PC-9 (cell line): ENCODE data around the gene TBCC. TPM values are rescaled to one million over a fixed set of nuclear protein-coding genes. Genes with fewer than 3 reads are reported as not detected.
A peak's percentile ranks its signal among the peaks of the same experiment; 100 is the strongest.

ENCODE experiments used
- BruUV-seq: library from RNA; stranded (reverse); fragments of 400-500 nt; replicated peaks from 2 replicates; lab custom pipeline; 2021; lab: Mats Ljungman, UMichigan
- CTCF ChIA-PET: fragments of 300-600 bp; sonication (Branson Sonifier 250); formaldehyde crosslinking; loops from one replicate; lab custom pipeline; 2022; ENCODE audit warnings: antibody characterized with exemption; lab: Charles Lee
- POLR2A ChIA-PET: fragments of 300-600 bp; sonication (Branson Sonifier 250); formaldehyde crosslinking; loops from one replicate; lab custom pipeline; 2022; ENCODE audit warnings: antibody characterized with exemption; ENCODE audit not compliant: unreplicated experiment; lab: Charles Lee
- DNase-seq, 2 experiments: peaks; one replicate each; pipeline versions ENCODE4 v3.0.0 to v3.0.0-alpha.2; 2015 to 2022; ENCODE audit warnings: mixed read lengths in 1 of 2
- H2AFZ ChIP-seq: fragments of 200-600 bp; sonication (generic); 2 replicates; pipeline ENCODE4 v1.8.1; 2017; ENCODE audit warnings: antibody characterized with exemption
- H3F3A ChIP-seq: fragments of 200-600 bp; sonication (generic); 2 replicates; pipeline ENCODE4 v1.8.1; 2017; ENCODE audit warnings: antibody characterized with exemption, mild to moderate bottlenecking, low read depth; ENCODE audit not compliant: insufficient read depth
- H3K27ac ChIP-seq: fragments of 200-600 bp; sonication (generic); 2 replicates; pipeline ENCODE4 v1.6.1; 2016; ENCODE audit warnings: mixed run types
- H3K27me3 ChIP-seq: fragments of 200-600 bp; sonication (generic); 2 replicates; pipeline ENCODE4 v1.6.1; 2016; ENCODE audit warnings: low read depth, mixed run types; ENCODE audit not compliant: insufficient read depth
- H3K36me3 ChIP-seq: fragments of 200-600 bp; sonication (generic); 2 replicates; pipeline ENCODE4 v1.6.1; 2016; ENCODE audit warnings: low read depth, mixed run types
- H3K4me1 ChIP-seq: fragments of 200-600 bp; sonication (generic); replicated peaks from 2 replicates; pipeline ENCODE4 v1.6.1; 2016; ENCODE audit warnings: mixed run types; ENCODE audit not compliant: insufficient read depth
- H3K4me2 ChIP-seq: fragments of 200-600 bp; sonication (generic); 2 replicates; pipeline ENCODE4 v1.6.1; 2017; ENCODE audit warnings: mixed run types
- H3K4me3 ChIP-seq: fragments of 200-600 bp; sonication (generic); 2 replicates; pipeline ENCODE4 v1.6.1; 2016; ENCODE audit warnings: mixed run types
- H3K79me2 ChIP-seq: fragments of 200-600 bp; sonication (generic); 2 replicates; pipeline ENCODE4 v1.6.1; 2017; ENCODE audit warnings: low read depth, mixed run types
- H3K9me2 ChIP-seq: fragments of 200-600 bp; sonication (generic); 2 replicates; pipeline ENCODE4 v1.8.1; 2017; ENCODE audit warnings: mild to moderate bottlenecking; ENCODE audit not compliant: insufficient read depth
- H3K9me3 ChIP-seq: fragments of 200-600 bp; sonication (generic); 2 replicates; pipeline ENCODE4 v1.8.1; 2016; ENCODE audit warnings: low read depth; ENCODE audit not compliant: insufficient read depth
- H4K20me1 ChIP-seq: fragments of 200-600 bp; sonication (generic); 2 replicates; pipeline ENCODE4 v1.8.1; 2017; ENCODE audit not compliant: insufficient read depth
- EZH2 ChIP-seq: fragments of 200-600 bp; sonication (generic); IDR thresholded peaks from 2 replicates; pipeline ENCODE4 v1.8.0; 2017; ENCODE audit warnings: antibody characterized with exemption, low read depth
- intact Hi-C: fragments of 100-400 bp; cut with micrococcal nuclease; formaldehyde crosslinking; loops from one replicate; pipeline ENCODE4 v1.10.0; 2022; ENCODE audit not compliant: unreplicated experiment
- total RNA-seq: library from RNA; stranded (reverse); gene quantifications from 2 replicates; pipeline ENCODE4 v1.2.3, GENCODE V29; 2021
- TF ChIP-seq, protein P1 (sequence below): fragments of 200-600 bp; sonication (generic); conservative IDR thresholded peaks from 2 replicates; pipeline ENCODE4 v1.6.1; 2017; ENCODE audit warnings: mixed run types, antibody characterized with exemption, mild to moderate bottlenecking, moderate library complexity

Gene TBCC
- total RNA-seq, 1 experiment from 2014 or later: 12.3 TPM

DNA sequence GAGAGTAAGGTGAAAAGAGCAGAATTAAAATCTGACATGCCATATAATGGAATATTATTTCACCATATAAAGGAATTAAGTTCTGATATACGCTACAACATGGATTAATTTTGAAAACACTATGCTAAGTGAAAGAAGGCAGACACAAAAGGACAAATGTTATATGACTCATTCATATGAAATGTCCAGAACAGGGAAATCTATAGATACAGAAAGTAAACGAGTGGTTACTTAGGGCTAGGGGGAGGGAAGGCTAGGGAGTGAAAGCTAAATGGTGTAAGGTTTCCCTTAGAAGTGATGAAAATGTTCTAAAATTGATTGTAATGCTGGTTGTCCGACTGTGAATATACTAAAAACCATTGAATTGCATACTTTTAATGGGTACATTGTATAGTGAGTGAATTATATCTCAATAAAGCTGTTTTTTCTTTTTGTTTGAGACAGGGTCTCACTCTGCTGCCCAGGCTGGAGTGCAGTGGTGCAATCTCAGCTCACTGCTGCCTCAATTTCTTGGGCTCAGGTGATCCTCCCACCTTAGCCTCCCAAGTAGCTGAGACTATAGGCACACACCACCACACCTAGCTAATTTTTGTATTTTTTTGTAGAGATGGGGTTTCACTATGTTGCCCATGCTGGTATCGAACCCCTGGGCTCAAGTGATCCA, 31.7 kb downstream of the TBCC start:
- H3K4me1 ChIP-seq: peaks cover 11% of the 10 kb centered on the region
- TF ChIP-seq, protein P1, sequence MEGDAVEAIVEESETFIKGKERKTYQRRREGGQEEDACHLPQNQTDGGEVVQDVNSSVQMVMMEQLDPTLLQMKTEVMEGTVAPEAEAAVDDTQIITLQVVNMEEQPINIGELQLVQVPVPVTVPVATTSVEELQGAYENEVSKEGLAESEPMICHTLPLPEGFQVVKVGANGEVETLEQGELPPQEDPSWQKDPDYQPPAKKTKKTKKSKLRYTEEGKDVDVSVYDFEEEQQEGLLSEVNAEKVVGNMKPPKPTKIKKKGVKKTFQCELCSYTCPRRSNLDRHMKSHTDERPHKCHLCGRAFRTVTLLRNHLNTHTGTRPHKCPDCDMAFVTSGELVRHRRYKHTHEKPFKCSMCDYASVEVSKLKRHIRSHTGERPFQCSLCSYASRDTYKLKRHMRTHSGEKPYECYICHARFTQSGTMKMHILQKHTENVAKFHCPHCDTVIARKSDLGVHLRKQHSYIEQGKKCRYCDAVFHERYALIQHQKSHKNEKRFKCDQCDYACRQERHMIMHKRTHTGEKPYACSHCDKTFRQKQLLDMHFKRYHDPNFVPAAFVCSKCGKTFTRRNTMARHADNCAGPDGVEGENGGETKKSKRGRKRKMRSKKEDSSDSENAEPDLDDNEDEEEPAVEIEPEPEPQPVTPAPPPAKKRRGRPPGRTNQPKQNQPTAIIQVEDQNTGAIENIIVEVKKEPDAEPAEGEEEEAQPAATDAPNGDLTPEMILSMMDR: no peak
- no peak for TF ChIP-seq EZH2
- H3K27ac ChIP-seq: 0 out of 2 replicates have a peak overlapping the region, but pooled peaks have one; percentile 6
- no peaks in the 10 kb centered on the region for H3K27me3 ChIP-seq
- BruUV-seq: no TSS peak
- peaks cover 9% of the 10 kb centered on the region; the same call in 1 of the 2 replicates for H3F3A ChIP-seq
- no peaks in the 10 kb centered on the region for H3K79me2 ChIP-seq
- H3K36me3 ChIP-seq: no peaks in the 10 kb centered on the region
- H4K20me1 ChIP-seq: no peaks in the 10 kb centered on the region
- CTCF ChIA-PET: no interaction called here
- POLR2A ChIA-PET: no interaction called here
- peak overlapping the region; percentile 52 for H3K4me2 ChIP-seq
- H3K9me3 ChIP-seq: peaks cover 5% of the 10 kb centered on the region; the same call in 1 of the 2 replicates
- DNase-seq: peak in 1 of 2 experiments; percentile 68
- intact Hi-C loops: no loop called here
- no peak overlapping the region for H2AFZ ChIP-seq
- no peak overlapping the region for H3K4me3 ChIP-seq
- H3K9me2 ChIP-seq: no peaks in the 10 kb centered on the region

DNA sequence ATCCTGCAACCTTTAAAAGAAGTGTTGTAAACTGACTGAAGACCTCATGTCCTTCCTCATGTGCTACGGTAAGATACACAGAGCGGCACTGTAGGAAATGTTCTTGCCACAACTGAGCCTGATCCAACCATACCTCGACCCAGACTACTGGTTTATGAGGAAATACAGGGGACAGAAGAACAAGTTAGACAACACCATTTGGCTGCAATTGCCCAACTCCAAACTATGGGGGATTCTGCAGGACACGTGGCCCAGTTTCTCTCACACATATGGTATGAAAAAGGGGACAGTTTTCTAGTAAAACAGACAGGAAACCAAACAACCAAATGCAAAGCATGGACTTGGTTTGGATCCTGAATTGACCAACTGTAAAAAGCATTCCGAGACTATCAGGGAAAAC, 34.0 kb downstream of the TBCC start:
- CTCF ChIA-PET: no interaction called here
- H3K9me2 ChIP-seq: no peaks in the 10 kb centered on the region
- POLR2A ChIA-PET: no interaction called here

DNA sequence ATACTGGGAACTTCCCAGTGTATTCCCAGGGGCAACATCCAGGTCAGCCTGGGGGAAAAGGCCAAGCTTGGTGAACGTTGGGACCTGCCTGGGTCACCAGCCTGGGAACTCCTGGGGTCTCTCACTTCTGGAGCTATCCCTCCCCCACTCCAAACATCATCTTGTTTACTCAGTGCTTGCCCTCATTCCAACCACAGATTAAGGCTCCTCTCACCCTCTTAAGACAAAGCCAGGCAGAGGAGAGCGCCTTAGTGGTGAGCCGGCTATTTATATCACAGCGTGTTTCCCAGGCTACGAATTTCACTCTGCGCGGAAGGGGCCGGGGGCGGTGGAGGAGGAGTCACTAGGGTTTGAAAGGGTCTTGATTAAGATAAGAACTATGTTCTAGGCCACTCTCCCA, 35.6 kb downstream of the TBCC start:
- no peak overlapping the region for H3K4me3 ChIP-seq
- H3K27ac ChIP-seq: no peak overlapping the region
- no peak for DNase-seq
- H3K79me2 ChIP-seq: no peaks in the 10 kb centered on the region
- intact Hi-C loops: no loop called here
- H3K27me3 ChIP-seq: no peaks in the 10 kb centered on the region
- TF ChIP-seq, protein P1: no peak
- no peak for TF ChIP-seq EZH2
- H3K4me1 ChIP-seq: peaks cover 11% of the 10 kb centered on the region
- no peak overlapping the region for H2AFZ ChIP-seq
- peaks cover 5% of the 10 kb centered on the region; the same call in 1 of the 2 replicates for H3K9me3 ChIP-seq
- no peaks in the 10 kb centered on the region for H3K36me3 ChIP-seq
- ChIA-PET CTCF (no interaction called here), POLR2A (no interaction called here)
- H3F3A ChIP-seq: peaks cover 9% of the 10 kb centered on the region; the same call in 1 of the 2 replicates
- no peaks in the 10 kb centered on the region for H4K20me1 ChIP-seq
- BruUV-seq: no TSS peak
- no peak overlapping the region for H3K4me2 ChIP-seq
- no peaks in the 10 kb centered on the region for H3K9me2 ChIP-seq

More for the DNA sequence above, 34.0 kb downstream of the TBCC start:
- Histone ChIP-seq H4K20me1 (no peaks in the 10 kb centered on the region), H3K79me2 (no peaks in the 10 kb centered on the region), H3K4me2 (no peak overlapping the region), H2AFZ (no peak overlapping the region), H3K27ac (no peak overlapping the region), H3K4me1 (peaks cover 11% of the 10 kb centered on the region), H3K4me3 (no peak overlapping the region), H3K36me3 (no peaks in the 10 kb centered on the region), H3K9me3 (peaks cover 5% of the 10 kb centered on the region; the same call in 1 of the 2 replicates), H3F3A (peaks cover 9% of the 10 kb centered on the region; the same call in 1 of the 2 replicates), H3K27me3 (no peaks in the 10 kb centered on the region)
- DNase-seq: no peak
- BruUV-seq: no TSS peak
- intact Hi-C loops: no loop called here
- no peak for TF ChIP-seq EZH2
- TF ChIP-seq, protein P1: no peak
